SIG-M5 (cell line): ENCODE results near the gene RIMS1.

ENCODE experiments used
- DNase-seq: peaks from one replicate; lab custom pipeline; 2025; lab: John Stamatoyannopoulos, UW

Gene RIMS1, protein sequence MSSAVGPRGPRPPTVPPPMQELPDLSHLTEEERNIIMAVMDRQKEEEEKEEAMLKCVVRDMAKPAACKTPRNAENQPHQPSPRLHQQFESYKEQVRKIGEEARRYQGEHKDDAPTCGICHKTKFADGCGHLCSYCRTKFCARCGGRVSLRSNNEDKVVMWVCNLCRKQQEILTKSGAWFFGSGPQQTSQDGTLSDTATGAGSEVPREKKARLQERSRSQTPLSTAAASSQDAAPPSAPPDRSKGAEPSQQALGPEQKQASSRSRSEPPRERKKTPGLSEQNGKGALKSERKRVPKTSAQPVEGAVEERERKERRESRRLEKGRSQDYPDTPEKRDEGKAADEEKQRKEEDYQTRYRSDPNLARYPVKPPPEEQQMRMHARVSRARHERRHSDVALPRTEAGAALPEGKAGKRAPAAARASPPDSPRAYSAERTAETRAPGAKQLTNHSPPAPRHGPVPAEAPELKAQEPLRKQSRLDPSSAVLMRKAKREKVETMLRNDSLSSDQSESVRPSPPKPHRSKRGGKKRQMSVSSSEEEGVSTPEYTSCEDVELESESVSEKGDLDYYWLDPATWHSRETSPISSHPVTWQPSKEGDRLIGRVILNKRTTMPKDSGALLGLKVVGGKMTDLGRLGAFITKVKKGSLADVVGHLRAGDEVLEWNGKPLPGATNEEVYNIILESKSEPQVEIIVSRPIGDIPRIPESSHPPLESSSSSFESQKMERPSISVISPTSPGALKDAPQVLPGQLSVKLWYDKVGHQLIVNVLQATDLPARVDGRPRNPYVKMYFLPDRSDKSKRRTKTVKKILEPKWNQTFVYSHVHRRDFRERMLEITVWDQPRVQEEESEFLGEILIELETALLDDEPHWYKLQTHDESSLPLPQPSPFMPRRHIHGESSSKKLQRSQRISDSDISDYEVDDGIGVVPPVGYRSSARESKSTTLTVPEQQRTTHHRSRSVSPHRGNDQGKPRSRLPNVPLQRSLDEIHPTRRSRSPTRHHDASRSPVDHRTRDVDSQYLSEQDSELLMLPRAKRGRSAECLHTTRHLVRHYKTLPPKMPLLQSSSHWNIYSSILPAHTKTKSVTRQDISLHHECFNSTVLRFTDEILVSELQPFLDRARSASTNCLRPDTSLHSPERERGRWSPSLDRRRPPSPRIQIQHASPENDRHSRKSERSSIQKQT (N-terminal part only)

DNA sequence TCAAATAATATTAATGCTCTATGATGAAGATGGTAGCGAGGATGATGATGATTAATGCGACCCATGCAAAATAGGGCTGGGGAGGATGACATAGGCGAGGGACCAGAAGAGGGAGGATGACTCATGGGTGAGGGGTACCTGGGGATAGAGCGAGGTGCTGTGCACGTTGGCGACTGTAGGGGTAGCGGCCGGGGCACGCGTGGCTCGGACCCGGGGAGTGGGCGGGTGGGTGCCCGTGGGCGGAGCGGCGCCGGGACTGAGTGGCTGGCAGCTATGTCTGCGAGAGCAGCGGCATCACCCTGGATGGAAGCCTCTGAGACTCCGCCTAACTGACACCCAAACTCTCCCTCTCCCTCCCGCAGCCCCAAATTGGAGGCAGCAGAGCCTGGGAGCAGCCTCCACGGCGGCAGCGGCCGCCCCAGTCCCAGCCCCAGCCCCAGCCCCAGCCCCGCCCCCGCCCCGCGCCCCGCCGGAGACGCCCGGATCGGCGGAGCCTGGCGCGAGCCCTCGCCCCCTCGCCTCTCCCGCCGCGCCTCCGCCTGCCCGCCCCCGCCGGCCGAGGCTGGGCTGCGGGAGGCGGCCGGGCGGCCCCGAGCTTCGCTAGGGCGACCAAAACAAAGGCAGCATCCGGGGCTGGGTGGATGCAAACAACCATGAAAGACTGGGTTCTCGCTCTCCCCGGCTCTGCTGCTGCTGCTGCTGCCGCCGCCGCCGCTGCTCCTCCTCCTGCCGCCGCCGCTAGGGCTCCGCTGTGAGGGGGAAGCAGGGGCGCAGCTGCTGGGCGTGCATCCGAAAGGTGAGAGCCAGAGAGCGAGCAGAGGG lies at the start of gene RIMS1:
RIMS1 (plus strand) TSS at position 367 of the 822 bp plus-strand sequence. CDS start 474 bp downstream, outside the sequence.
- no peak for DNase-seq

DNA sequence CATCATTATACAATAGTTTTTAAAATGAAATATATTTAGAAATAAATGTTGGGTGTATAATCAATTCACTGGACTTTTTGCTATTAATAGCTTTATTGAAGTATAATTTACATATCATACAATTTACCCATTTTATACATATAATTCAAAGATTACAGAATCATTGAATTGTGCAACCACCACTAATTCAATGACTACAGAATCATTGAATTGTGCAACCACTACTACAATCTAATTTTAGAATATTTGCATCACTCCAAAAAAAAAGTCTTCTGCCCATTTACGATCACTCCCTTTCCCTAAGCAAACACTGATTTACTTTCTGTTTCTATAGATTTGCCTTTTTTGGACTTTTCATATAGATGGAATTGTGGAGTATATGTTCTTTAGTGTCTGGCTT lies 35.1 kb upstream of the RIMS1 start:
- no peak for DNase-seq

DNA sequence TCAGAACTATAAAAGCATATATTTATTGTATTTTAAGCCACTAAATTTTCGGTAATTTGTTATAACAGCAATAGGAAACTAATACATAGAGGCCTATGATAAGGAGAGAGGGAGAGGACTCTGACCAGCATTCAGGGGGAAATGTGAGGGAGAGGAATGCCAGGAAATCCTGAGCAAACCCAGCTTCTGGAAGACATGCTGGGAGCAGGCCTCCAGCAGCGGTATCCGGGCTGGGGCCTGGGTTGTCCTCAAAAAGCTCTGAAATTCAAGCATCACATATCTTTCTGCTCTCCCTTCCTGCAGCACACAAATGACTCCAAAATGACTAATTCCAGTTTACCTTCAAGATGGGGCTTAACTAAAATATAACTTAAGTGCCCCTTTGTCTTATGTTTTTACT lies 33.4 kb upstream of the RIMS1 start:
- DNase-seq = no peak

DNA sequence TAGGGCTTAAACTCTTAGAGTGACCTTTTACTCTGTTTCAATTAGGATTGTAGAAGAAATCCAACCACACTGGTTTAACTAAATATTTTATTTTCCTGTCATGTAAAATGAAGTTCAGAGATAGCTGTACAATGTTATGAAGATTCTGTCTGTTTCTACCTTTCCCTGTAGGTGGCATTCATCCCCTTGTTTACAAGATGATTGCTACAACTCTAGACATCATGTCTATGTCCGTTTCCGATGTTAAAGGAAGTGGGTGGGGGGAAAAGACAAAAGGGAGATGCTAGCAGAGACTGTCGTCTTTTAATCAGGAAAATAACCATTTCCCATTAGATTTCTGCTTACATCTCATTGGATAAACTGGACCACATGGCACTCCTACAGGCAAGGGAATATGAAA lies 30.9 kb upstream of the RIMS1 start:
- DNase-seq = no peak

DNA sequence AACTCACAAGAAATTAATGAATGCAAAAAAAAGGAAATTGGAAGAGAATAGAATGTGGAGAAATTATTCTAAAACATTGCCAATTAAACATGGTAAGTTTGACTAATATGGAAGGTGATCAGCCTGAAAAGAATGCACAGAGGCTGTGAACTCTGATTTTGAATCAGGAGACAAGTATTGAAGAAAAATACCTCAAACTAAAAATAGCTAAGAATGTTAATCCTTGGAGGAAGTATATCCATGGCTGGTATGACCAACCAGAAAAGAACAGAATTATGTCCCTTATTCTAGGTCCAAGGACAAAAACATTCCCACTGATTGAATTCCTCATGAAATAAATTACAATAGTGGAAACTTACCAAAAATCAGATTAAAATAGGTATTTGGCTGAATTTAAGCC lies 7.3 kb upstream of the RIMS1 start:
- no peak for DNase-seq

DNA sequence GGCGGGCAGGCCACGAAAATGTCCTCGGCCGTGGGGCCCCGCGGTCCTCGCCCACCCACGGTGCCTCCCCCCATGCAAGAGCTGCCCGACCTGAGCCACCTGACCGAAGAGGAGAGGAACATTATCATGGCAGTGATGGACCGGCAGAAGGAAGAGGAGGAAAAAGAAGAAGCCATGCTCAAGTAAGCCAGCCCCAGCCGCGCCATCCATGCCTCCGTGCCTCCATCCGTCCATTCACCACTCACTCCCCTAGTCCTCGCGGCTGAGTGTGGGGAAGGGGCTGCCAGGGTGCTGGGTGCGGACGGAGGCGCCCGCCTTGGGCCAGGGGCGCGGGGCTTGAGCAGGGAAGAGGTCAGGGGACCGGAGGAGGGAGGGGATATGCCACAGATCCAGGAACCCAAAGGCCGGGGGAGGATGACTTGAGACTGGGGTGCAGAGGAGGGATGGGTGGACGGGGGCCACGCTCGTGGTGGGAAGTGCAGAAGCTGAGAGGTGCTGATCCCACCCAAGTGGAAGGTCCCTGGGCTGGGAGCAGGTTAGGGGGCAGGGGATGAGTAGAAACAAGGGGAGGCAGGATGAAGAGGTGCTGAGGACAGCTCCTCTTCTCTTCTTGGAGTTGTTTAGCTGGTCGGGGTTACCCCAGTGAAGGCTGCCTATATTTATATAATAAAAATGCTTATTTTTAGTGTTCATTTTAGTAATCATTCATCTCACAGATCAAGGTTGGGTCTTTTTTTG lies 825 bp downstream of the RIMS1 start:
- DNase-seq = no peak

DNA sequence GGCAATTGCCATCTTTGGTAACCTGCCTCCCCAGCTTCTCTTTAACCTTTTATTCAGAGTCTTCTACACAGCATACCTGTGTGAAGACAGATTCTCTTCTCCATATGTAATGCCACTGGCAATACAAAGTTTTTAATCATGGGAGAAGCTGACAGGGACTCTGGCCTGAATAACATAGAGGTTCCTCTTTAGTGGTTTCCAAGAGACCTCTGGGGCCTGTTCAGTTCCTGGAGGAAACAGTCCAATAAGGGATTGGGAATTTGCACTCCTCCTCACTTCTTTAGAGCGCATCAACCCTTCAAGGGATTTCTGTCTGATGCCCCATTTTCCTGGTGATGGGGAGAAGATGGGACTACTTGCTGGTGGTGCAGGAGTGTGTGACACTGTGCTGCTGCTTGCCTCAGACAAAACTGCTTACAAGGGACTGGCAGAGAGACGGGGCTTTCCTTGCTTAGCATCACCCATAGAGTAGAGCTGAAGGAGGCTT lies 1.4 kb downstream of the RIMS1 start:
- DNase-seq = no peak

DNA sequence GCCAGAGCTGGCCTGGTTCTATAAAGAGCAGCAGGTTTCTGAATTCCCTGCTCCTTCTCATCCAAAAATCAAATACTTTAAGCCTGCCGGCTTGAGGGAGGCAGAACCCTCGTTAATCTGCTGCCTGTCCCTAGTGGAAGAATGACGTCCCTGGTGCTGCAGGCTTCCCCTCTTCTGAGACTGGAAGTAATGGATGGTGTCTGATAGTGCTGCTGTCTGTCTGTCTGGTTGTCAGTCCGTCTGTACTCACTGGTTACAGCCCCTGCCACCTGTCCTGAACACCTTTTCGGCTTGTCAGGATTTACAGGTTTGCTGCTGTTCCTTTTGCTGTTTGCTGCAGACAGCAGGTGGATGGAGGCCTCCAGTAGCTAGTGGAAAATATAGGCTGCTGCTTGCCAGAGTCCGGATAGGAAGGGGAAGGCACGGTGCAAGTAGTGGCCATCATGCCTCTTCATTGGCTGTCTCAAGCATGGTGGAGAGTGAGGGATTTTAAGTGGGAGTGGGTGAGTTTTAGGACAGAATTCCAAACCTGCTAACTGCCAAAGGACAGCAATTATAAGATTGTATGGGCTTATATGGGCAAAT lies 2.5 kb downstream of the RIMS1 start:
- DNase-seq = no peak

DNA sequence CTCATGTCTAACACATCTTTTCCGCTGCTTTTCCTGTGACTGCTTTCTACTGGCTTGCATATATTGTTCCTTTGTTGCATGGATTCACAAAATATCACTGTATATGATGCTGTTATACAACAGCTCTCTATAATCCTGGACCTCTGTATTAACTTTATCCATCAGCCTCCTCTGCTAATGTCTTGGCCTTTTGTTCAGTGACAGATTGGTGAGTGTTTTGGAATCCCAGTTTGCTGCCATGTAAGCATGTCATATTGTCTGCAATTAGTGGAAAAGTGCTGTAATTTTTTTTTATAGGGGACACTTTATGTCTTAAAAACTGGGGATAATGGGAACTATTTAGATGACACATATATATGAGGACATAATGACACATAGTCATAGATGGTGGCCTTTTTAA lies 3.0 kb downstream of the RIMS1 start:
- no peak for DNase-seq

DNA sequence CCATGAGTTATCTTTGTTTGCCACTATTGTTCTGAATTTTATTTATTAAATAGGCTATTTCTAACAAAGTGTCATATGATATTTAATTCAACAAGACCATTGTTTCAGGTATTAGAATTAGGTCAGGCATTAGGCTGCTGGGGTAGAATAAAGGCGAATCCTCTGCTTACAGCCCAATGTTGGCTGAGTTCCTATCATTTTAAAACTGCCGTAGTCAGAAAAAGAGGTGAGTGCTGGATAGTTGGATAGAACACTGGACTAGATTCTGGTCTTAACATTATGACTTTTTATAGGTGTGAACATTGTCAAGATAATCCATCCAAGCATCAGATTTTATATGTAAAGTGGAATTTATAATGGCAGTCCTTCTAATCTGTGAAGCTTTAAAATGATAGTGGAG lies 6.3 kb downstream of the RIMS1 start:
- DNase-seq = no peak

DNA sequence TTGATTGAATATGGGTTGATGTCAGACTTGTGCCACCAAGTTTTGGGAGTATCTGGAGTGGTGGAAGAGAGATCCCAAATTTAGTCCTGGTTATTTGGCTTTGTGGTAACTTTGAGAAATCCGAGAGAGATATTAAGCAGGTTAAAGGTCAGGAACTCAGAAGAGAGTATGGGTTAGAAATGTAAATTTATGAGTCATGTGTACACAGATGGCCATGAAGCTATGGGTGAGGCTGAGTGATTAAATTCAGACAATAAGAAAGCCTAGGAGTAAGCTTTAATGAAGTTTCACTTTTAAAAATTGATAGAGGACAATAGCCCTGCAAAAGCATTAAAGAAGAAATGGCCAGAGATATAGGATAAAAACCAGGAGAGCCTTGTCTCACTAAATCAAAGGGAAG lies 14.3 kb downstream of the RIMS1 start:
- no peak for DNase-seq

DNA sequence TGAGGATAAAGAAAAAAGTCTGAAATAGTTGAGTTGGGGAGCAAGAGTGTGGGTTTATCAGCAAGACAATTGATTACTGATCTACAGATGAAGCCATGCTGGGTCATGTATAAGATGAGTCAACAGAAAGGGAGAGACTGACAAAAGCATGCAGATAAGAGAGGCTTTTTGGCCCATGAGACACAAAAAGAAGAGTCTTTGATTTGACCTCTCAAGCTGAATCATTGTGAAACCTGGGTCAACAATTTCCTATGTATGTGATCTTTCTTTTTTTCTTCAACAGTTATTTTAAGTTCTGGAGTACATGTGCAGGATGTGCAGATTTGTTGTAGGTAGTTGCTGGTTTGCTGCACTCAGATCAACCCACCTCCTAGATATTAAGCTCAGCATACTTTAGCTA lies 15.9 kb downstream of the RIMS1 start:
- no peak for DNase-seq

DNA sequence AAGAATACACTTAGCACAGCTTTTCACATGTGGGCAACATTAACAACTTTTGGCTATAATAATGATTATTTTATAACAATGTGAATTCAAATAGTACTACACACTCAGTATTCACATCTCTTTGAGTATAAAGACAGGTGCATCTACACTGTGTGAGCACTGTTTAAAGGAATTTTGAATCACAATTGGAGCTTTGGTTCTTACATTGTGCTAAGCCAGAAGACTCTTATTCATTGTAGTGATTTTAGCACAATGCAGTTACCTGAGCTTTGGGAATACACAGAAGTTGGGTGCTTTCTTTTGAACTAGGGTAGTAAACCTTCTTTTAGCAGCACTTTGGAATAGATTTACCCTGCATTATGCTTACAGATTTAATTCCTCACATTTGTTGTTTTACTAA lies 20.5 kb downstream of the RIMS1 start:
- DNase-seq = no peak

DNA sequence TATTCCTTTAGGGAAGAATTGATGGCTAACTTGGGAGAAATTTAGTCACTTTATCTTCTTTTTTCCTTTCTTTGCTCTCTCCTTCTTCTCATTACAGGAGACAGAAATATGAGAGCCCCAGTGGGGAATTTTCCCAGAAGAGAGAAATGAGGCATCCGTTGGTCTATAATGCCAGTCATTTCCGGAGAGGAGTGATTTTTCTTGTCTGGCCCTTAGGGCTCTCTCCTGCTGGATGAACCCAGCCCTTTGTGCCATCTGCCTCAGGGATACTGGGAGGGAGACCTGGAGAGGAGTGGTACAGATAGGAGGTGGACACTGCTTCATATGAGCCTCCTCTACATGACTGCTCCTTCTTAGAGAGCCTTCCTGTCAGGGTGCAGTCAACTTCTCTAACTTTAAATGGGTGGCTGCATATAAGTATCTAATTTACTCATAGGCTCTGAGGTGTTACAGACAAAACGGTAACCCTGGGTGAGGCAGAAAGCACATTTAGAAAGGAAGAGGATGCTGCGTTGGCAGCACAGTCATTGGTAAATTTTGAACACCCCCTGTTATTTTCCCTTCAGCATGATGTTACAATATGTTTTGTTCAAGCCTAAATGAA lies 21.9 kb downstream of the RIMS1 start:
- no peak for DNase-seq

DNA sequence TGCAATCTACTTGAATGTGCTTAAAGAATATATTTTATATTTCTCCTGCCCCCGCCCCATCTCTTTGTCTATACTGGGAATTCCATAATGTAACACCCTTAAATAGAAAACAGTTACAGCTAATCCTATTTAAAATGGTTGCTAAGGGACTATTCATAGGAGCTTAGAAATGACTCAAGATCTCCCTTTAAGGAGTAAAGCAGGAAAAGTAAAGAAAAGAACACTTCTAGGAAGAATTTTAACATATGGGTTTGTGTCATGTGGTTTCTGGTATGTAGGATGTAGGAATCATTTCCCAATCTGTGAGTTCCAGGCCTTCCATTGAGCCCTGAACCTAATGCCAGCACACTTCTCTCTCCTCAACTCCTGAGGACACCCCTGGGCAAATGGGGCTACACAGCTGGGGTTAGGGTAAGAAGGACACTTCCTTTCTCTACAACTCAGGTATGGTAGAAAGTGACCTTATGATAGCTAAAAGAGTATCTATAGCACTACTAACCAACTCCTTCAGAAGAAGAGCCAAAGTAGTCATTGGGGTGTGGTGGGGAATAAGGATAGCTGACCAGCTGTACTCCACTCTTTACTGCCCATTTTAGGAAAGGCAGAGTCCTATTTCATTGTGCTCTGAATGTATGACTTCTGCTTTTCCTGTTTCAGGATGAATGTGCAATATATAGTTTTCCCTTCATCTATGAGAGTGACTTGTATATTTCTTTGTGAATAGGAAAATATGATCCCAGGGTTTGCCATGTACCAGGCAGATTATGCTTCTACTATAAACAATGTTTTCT lies 27.3 kb downstream of the RIMS1 start:
- DNase-seq = no peak

DNA sequence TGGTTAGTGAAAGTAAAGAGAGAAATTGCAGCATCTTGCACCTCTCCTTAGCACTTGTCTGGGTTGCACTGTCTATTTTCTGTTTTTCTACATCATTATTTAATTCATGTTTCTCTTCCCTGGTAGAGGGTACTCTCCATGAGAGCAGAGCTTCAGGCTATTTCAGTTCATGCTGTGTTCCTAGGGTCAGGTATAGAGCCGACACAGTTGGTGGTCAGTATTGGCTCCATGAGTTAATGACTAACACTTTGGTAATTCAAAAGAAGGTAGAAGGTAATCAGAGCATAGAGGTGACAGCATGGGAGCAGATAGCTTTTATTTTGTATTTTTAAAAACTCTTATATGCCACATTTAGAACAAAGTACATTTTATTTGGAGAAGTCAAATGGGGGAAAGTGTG lies 42.7 kb downstream of the RIMS1 start:
- DNase-seq = no peak

DNA sequence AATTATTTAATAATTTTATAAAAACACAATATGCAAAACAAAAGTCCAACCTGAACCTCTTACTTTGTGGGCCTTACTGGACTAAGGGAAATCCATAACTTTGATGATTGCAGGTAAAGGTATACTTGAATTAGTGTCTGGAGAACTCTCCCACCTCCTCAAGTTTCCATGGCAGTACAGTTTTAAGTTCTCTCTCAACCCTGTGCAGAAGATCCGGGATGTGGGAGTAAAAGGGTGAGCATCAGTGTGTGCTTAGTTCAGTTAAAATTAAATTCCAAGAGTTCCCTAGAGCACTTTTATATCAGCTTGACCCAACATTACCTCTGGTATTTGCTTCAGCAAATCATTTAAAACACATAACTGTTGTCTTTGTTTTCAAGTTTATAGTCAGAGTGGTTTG lies 47.5 kb downstream of the RIMS1 start:
- DNase-seq = no peak

DNA sequence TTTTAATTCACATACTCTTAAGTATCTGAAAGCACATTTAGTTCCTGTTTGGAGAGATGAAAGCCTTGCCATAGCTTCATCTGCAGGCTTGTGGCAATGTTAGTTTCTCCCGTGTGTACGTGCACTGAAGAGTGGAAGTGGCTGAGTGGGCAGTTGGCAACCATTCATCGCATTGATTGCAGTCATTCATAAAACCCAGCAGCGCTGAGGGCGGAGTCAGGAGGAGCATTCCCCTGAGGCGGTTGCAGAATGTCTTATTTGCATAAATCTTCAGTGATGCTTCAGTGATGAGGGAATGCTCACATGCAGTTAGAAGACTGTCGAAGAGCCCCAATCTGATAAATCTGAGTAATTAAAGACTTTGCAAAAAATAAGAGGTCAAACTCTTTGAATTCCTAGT lies 79.1 kb downstream of the RIMS1 start:
- DNase-seq = no peak

DNA sequence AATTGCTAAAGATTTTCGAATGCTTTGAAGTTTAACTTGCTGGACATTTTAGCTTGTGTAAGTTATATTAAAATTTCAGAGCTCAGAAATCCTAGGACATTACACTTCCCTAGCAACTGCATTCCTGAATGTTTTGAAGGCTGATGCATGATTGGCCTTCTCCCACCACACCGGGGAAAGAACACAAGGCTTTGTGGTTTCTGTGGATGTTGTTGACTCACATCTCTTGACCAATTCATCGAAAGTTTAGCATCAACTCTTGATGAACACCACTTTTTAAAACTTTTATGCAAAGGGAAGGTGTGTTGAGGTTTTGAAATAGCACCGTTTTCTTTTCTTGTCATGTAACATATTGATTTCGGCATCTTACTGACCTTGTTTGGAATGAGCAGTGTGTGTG lies 81.1 kb downstream of the RIMS1 start:
- DNase-seq = no peak
